ENCODE results near the gene BTN3A1. TPM values are rescaled to one million over a fixed set of nuclear protein-coding genes. Genes with fewer than 3 reads are reported as not detected.

BTN3A1 gene
- total and polyA plus RNA-seq, 10 of the 15 experiments (the other 5 are each of a cell fraction or from before 2014, with no cell fraction given) = 5.6 to 60.1 (median 16.1) TPM

- Histone ChIP-seq H3K4me2 (ENCODE audit: control insufficient read depth, insufficient read depth) (no peak overlapping the region), H3K79me2 (ENCODE audit: control insufficient read depth, insufficient read depth, low read length) (no peaks in the 10 kb centered on the region), H3K27ac (ENCODE audit: control insufficient read depth, insufficient read depth) (no peak overlapping the region), H3K27me3 (replicated peaks in 1 of 2; ENCODE audit: control insufficient read depth in 2 of 2, insufficient read depth in 2 of 2, low read length in 1 of 2) (no peaks in the 10 kb centered on the region), H3K4me3 (no peak overlapping the region), H3K4me1 (ENCODE audit: control insufficient read depth, insufficient read depth, low read length) (peaks cover 8% of the 10 kb centered on the region), H3K9me3 (replicated peaks; ENCODE audit: control insufficient read depth, insufficient read depth, low read length) (no peaks in the 10 kb centered on the region), H3K36me3 (ENCODE audit: control insufficient read depth in 2 of 2, insufficient read depth in 2 of 2, low read length in 1 of 2) (peaks cover 0 to 3% of the 10 kb centered on the region in 2 experiments), H4K20me1 (ENCODE audit: control insufficient read depth, insufficient read depth) (no peaks in the 10 kb centered on the region), H2AFZ (ENCODE audit: control insufficient read depth, low read depth, low read length) (no peak overlapping the region), H3K9ac (ENCODE audit: control insufficient read depth, insufficient read depth, low read length) (no peak overlapping the region)
- in situ Hi-C loops (cut with MboI) (no loop called here), intact Hi-C loops (cut with micrococcal nuclease; ENCODE audit: unreplicated experiment) (no loop called here)
- 100% methylated on average over 1 of the region's 1 CpG for WGBS (ENCODE audit: insufficient coverage, insufficient replicate concordance, low lambda C conversion rate, missing lambda C conversion rate)
- DNase-seq (ENCODE audit: low read depth, low spot score) (no peak), FAIRE-seq (no peak), ATAC-seq (no peak)
- TF ChIP-seq IKZF1 (conservative IDR thresholded peaks at IDR 0.05) (no peak), EZH2 (IDR thresholded peaks at IDR 0.05; ENCODE audit: borderline replicate concordance, control insufficient read depth, low read depth, low read length) (no peak), ATF7 (IDR thresholded peaks at IDR 0.05; ENCODE audit: low read depth) (no peak), NKRF (conservative IDR thresholded peaks at IDR 0.05) (no peak), HCFC1 (IDR thresholded peaks at IDR 0.05; ENCODE audit: low read length) (no peak), IRF4 (IDR thresholded peaks at IDR 0.05; ENCODE audit: low read depth, low read length) (no peak), STAT3 (IDR thresholded peaks at IDR 0.05; ENCODE audit: low read depth, low read length) (no peak), ZNF274 (IDR thresholded peaks at IDR 0.05; ENCODE audit: insufficient read depth, insufficient read length) (no peak), CUX1 (IDR thresholded peaks at IDR 0.05; ENCODE audit: insufficient replicate concordance, low read depth, low read length) (no peak)
- TF ChIP-seq, protein P1, sequence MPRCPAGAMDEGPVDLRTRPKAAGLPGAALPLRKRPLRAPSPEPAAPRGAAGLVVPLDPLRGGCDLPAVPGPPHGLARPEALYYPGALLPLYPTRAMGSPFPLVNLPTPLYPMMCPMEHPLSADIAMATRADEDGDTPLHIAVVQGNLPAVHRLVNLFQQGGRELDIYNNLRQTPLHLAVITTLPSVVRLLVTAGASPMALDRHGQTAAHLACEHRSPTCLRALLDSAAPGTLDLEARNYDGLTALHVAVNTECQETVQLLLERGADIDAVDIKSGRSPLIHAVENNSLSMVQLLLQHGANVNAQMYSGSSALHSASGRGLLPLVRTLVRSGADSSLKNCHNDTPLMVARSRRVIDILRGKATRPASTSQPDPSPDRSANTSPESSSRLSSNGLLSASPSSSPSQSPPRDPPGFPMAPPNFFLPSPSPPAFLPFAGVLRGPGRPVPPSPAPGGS (IDR thresholded peaks at IDR 0.05; ENCODE audit: borderline replicate concordance, insufficient read depth, low read depth, low read length, poor library complexity, severe bottlenecking) = no peak
- CTCF ChIA-PET = interaction anchor here (1.0 kb wide), 2 partner anchors 10 to 146 kb away, joined by 3 read pairs; no protein-coding TSS in a partner anchor
- no TSS peak for BruUV-seq (replicated peaks)
- POLR2A ChIA-PET = interaction anchor here (0.6 to 2.3 kb wide), 3 partner anchors 10 to 51 kb away, joined by 3 to 10 read pairs (median 4); partner anchors contain the start of gene BTN2A2
- SMC1A ChIA-PET (ENCODE audit: uncharacterized antibody, unreplicated experiment) = interaction anchor here (1.0 to 1.3 kb wide), 4 partner anchors 9 to 63 kb away, joined by 3 to 6 read pairs (median 4); no protein-coding TSS in a partner anchor
- RAD21 ChIA-PET (ENCODE audit: unreplicated experiment) = no interaction called here
Measured at GRCh38 chr6:26394289-26394688, 7.8 kb upstream of the BTN3A1 start.
